SK-N-SH (cell line): Measurements from ENCODE around the gene CHERP.

Source experiments
- CHD2 ChIP-seq: fragments of 150-350 bp; IDR thresholded peaks from 2 replicates; pipeline ENCODE4 v1.6.1; 2018; ENCODE audit warnings: low read length; ENCODE audit not compliant: partially characterized antibody
- EP300 ChIP-seq, 2 experiments: IDR thresholded peaks; 2 replicates each; pipeline versions ENCODE4 v1.4.0 to v1.6.1; 2012; ENCODE audit warnings: borderline replicate concordance in 1 of 2, low read depth in 1 of 2, low read length in 1 of 2
- FOXJ3 ChIP-seq: sonication (generic); formaldehyde crosslinking; IDR thresholded peaks from 2 replicates; pipeline ENCODE4 v1.5.1; 2020; ENCODE audit warnings: mild to moderate bottlenecking, missing genetic modification reagents
- FOXM1 ChIP-seq: IDR thresholded peaks from 2 replicates; pipeline ENCODE4 v1.4.0; 2012; ENCODE audit warnings: low read depth, mild to moderate bottlenecking
- GABPA ChIP-seq: IDR thresholded peaks from 2 replicates; pipeline ENCODE4 v1.4.0; 2012; ENCODE audit warnings: low read depth, mild to moderate bottlenecking
- JUND ChIP-seq: IDR thresholded peaks from 2 replicates; pipeline ENCODE4 v1.4.0; 2012
- NFIC ChIP-seq: IDR thresholded peaks from 2 replicates; pipeline ENCODE4 v1.4.0; 2012; ENCODE audit warnings: borderline replicate concordance
- POLR2AphosphoS5 ChIP-seq: IDR thresholded peaks from 2 replicates; pipeline ENCODE4 v1.6.1; 2012; ENCODE audit warnings: low read depth, low read length
- RAD21 ChIP-seq: IDR thresholded peaks from 2 replicates; pipeline ENCODE4 v1.6.1; 2012; ENCODE audit warnings: mild to moderate bottlenecking, low read length
- YY1 ChIP-seq: IDR thresholded peaks from 2 replicates; pipeline ENCODE4 v1.4.0; 2012; ENCODE audit warnings: low read depth, mild to moderate bottlenecking
- TF ChIP-seq, protein P1 (sequence below): fragments of 200-600 bp; sonication (generic); IDR thresholded peaks from 2 replicates; pipeline ENCODE4 v1.6.1; 2017; ENCODE audit warnings: antibody characterized with exemption, mild to moderate bottlenecking, moderate library complexity
- TF ChIP-seq, protein P2 (sequence below): IDR thresholded peaks from 2 replicates; pipeline ENCODE4 v1.6.1; 2012; ENCODE audit warnings: mild to moderate bottlenecking, low read depth, low read length, moderate library complexity

DNA sequence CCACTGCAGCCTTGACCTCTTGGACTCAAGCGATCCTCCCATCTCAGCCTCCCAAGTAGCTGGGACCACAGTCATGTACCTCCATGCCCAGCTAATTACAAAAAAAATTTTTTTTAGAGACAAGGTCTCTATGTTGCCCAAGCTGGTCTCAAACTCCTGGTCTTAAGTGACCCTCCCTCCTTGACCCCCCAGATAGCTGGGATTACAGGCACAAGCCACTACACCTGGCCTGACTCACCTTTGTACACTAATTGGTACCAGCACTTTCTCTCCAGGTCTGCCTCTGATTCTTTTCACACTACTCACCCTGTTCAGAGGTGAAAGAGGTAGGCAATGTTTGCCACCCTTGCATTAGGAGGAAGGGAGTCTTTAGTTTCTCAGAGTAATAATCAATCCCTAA lies 64.9 kb downstream of the CHERP start:
- TF ChIP-seq, protein P1, sequence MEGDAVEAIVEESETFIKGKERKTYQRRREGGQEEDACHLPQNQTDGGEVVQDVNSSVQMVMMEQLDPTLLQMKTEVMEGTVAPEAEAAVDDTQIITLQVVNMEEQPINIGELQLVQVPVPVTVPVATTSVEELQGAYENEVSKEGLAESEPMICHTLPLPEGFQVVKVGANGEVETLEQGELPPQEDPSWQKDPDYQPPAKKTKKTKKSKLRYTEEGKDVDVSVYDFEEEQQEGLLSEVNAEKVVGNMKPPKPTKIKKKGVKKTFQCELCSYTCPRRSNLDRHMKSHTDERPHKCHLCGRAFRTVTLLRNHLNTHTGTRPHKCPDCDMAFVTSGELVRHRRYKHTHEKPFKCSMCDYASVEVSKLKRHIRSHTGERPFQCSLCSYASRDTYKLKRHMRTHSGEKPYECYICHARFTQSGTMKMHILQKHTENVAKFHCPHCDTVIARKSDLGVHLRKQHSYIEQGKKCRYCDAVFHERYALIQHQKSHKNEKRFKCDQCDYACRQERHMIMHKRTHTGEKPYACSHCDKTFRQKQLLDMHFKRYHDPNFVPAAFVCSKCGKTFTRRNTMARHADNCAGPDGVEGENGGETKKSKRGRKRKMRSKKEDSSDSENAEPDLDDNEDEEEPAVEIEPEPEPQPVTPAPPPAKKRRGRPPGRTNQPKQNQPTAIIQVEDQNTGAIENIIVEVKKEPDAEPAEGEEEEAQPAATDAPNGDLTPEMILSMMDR: no peak
- TF ChIP-seq, protein P2, sequence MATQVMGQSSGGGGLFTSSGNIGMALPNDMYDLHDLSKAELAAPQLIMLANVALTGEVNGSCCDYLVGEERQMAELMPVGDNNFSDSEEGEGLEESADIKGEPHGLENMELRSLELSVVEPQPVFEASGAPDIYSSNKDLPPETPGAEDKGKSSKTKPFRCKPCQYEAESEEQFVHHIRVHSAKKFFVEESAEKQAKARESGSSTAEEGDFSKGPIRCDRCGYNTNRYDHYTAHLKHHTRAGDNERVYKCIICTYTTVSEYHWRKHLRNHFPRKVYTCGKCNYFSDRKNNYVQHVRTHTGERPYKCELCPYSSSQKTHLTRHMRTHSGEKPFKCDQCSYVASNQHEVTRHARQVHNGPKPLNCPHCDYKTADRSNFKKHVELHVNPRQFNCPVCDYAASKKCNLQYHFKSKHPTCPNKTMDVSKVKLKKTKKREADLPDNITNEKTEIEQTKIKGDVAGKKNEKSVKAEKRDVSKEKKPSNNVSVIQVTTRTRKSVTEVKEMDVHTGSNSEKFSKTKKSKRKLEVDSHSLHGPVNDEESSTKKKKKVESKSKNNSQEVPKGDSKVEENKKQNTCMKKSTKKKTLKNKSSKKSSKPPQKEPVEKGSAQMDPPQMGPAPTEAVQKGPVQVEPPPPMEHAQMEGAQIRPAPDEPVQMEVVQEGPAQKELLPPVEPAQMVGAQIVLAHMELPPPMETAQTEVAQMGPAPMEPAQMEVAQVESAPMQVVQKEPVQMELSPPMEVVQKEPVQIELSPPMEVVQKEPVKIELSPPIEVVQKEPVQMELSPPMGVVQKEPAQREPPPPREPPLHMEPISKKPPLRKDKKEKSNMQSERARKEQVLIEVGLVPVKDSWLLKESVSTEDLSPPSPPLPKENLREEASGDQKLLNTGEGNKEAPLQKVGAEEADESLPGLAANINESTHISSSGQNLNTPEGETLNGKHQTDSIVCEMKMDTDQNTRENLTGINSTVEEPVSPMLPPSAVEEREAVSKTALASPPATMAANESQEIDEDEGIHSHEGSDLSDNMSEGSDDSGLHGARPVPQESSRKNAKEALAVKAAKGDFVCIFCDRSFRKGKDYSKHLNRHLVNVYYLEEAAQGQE: no peak
- TF ChIP-seq POLR2AphosphoS5: no peak
- no peak for TF ChIP-seq NFIC
- no peak for TF ChIP-seq RAD21
- TF ChIP-seq GABPA: no peak
- TF ChIP-seq FOXM1: no peak
- TF ChIP-seq FOXJ3 (CRISPR knock-in tag): no peak
- TF ChIP-seq JUND: no peak
- TF ChIP-seq CHD2: no peak
- TF ChIP-seq YY1: no peak
- TF ChIP-seq EP300 (IDR thresholded peaks at IDR 0.05; ENCODE audit: borderline replicate concordance in 1 of 2, low read depth in 1 of 2, low read length in 1 of 2): no peak
